ENCODE data around the gene NTN1. TPM values are rescaled to one million over a fixed set of nuclear protein-coding genes. Genes with fewer than 3 reads are reported as not detected.

Gene NTN1
- total and polyA plus RNA-seq, 2 of the 4 experiments (the other 2 are of a cell fraction): under 0.01 to 0.07 TPM

- Histone ChIP-seq H4K91ac (ENCODE audit: insufficient read depth, low read depth, low read length) (no peak overlapping the region), H3K4ac (ENCODE audit: low read depth, low read length) (no peak overlapping the region), H3K14ac (replicated peaks; ENCODE audit: low read depth, low read length) (no peak overlapping the region), H3K9me1 (ENCODE audit: insufficient read depth, low read length) (no peaks in the 10 kb centered on the region), H4K8ac (ENCODE audit: low read depth in 2 of 2, low read length in 2 of 2) (no peak overlapping the region), H3K27me3 (ENCODE audit: control insufficient read depth, insufficient read depth, low read length) (peaks cover 14% of the 10 kb centered on the region; the same call in 1 of the 2 replicates), H3K4me2 (ENCODE audit: low read depth, low read length) (no peak overlapping the region), H3K4me1 (ENCODE audit: control insufficient read depth, insufficient read depth, low read length) (no peaks in the 10 kb centered on the region; the same call in 1 of the 2 replicates), H2AK9ac (replicated peaks; ENCODE audit: low read depth, low read length, poor library complexity) (no peak overlapping the region), H3K4me3 (ENCODE audit: insufficient read depth, low read depth, low read length) (no peak overlapping the region), H3K79me1 (ENCODE audit: low read depth in 1 of 2, low read length in 2 of 2) (no peaks in the 10 kb centered on the region), H3K9me3 (ENCODE audit: control insufficient read depth, insufficient read depth, low read length) (no peaks in the 10 kb centered on the region; the same call in 1 of the 2 replicates), H3K18ac (ENCODE audit: low read depth, low read length) (no peak overlapping the region), H3K9ac (ENCODE audit: low read depth, low read length) (no peak overlapping the region), H3K23ac (ENCODE audit: low read depth, low read length) (no peak overlapping the region), H3K36me3 (ENCODE audit: control insufficient read depth, insufficient read depth, low read length) (no peaks in the 10 kb centered on the region), H4K5ac (ENCODE audit: low read depth, low read length) (no peak overlapping the region), H3K27ac (ENCODE audit: insufficient read depth, low read length) (no peak overlapping the region), H2AK5ac (ENCODE audit: low read depth, low read length) (no peak overlapping the region), H2BK5ac (ENCODE audit: low read depth, low read length, poor library complexity, severe bottlenecking) (no peak overlapping the region), H3K56ac (ENCODE audit: extremely low read depth, insufficient read depth, low read length) (no peak overlapping the region), H4K20me1 (ENCODE audit: insufficient read depth, low read length) (no peaks in the 10 kb centered on the region), H2BK15ac (ENCODE audit: low read depth, low read length) (no peak overlapping the region), H2BK20ac (ENCODE audit: low read depth, low read length) (no peak overlapping the region), H2AFZ (replicated peaks; ENCODE audit: low read length, poor library complexity) (no peak overlapping the region), H2BK120ac (ENCODE audit: low read depth, low read length) (no peak overlapping the region)
- BruUV-seq (replicated peaks): no TSS peak
- in situ Hi-C loops (cut with MboI; ENCODE audit: low sequenced_read_pairs) (loop anchor here (10.0 kb wide), 1 partner anchor 58 kb away; no protein-coding TSS in a partner anchor), dilution Hi-C loops (cut with HindIII; ENCODE audit: low sequenced_read_pairs, unreplicated experiment) (no loop called here), intact Hi-C loops (cut with micrococcal nuclease) (no loop called here)
- no CpG with 5 or more reads among the region's 5 CpGs for WGBS, 2 experiments (ENCODE audit: extremely low coverage in 2 of 2, insufficient read length in 1 of 2)
- ChIA-PET CTCF (no interaction called here), POLR2A (ENCODE audit: unreplicated experiment) (no interaction called here)
- ATAC-seq (ENCODE audit: low read depth) (no peak), DNase-seq (no peak)
- TF ChIP-seq CTCF (conservative IDR thresholded peaks at IDR 0.05; ENCODE audit: low read depth, low read length): no peak
- TF ChIP-seq MAZ (IDR thresholded peaks at IDR 0.05; ENCODE audit: borderline replicate concordance, low read depth, low read length): no peak
- no peak for TF ChIP-seq MAFK (IDR thresholded peaks at IDR 0.05; ENCODE audit: low read depth, low read length)
- no peak for TF ChIP-seq ELK1 (IDR thresholded peaks at IDR 0.05; ENCODE audit: borderline replicate concordance, low read depth, low read length)
- TF ChIP-seq FOS (IDR thresholded peaks at IDR 0.05; ENCODE audit: low read depth, low read length): no peak
- TF ChIP-seq POLR2A (IDR thresholded peaks at IDR 0.05; ENCODE audit: low read depth, low read length): no peak
- no peak for TF ChIP-seq USF2 (IDR thresholded peaks at IDR 0.05; ENCODE audit: low read depth, low read length)
- no peak for TF ChIP-seq MXI1 (IDR thresholded peaks at IDR 0.05; ENCODE audit: borderline replicate concordance, low read depth, low read length)
- TF ChIP-seq RFX5 (IDR thresholded peaks at IDR 0.05; ENCODE audit: low read depth, low read length): no peak
- TF ChIP-seq CEBPB (IDR thresholded peaks at IDR 0.05; ENCODE audit: low read depth, low read length): no peak
- TF ChIP-seq RAD21 (IDR thresholded peaks at IDR 0.05; ENCODE audit: low read length): no peak
- TF ChIP-seq SMC3 (IDR thresholded peaks at IDR 0.05; ENCODE audit: low read depth, low read length): no peak
- no peak for TF ChIP-seq CHD1 (IDR thresholded peaks at IDR 0.05; ENCODE audit: low read depth, low read length)
- no peak for TF ChIP-seq RCOR1 (IDR thresholded peaks at IDR 0.05; ENCODE audit: insufficient replicate concordance, low read length)
- no peak for TF ChIP-seq NFE2L2 (IDR thresholded peaks at IDR 0.05; ENCODE audit: low read depth, low read length)
- TF ChIP-seq BHLHE40 (IDR thresholded peaks at IDR 0.05; ENCODE audit: low read depth, low read length): no peak
Observed at GRCh38 chr17:9202532-9202931, 181.2 kb downstream of the NTN1 start.
